ENCODE results near the gene CDRT15L2. TPM values are rescaled to one million over a fixed set of nuclear protein-coding genes. Genes with fewer than 3 reads are reported as not detected.

CDRT15L2 gene
- not detected in 2 replicates for total RNA-seq

GRCh38 chr17:20579424-20579823 is at the start of gene CDRT15L2:
CDRT15L2 (plus strand) TSS chr17:20579724; CDS start chr17:20579744, 20 bp downstream.

Other genes starting within 250 kb of the CDRT15L2 start
- gene LGALS9B, start 112.2 kb upstream of the CDRT15L2 start, total RNA-seq: not detected in 2 replicates